Stomach (tissue), 9 donors: ENCODE results near the gene SEMA5A. TPM values are rescaled to one million over a fixed set of nuclear protein-coding genes. Genes with fewer than 3 reads are reported as not detected.
A peak's percentile ranks its signal among the peaks of the same experiment; 100 is the strongest.

Experiments
- DNase-seq, 2 donors: peaks; one replicate each; pipeline versions ENCODE4 v3.0.0 to v3.0.0-alpha.2; 2013 to 2019
- H3K27ac ChIP-seq, 5 donors: fragments of 200-600 bp in 4 of 5; sonication (generic) in 4 of 5; one replicate each; pipeline ENCODE4 v1.5.1; 2013 to 2019; ENCODE audit warnings: mild to moderate bottlenecking in 1 of 5, moderate library complexity in 1 of 5
- H3K27me3 ChIP-seq, 3 donors: fragments of 200-600 bp; sonication (generic); one replicate each; pipeline ENCODE4 v1.5.1; 2017 to 2019; ENCODE audit warnings: mixed run types in 1 of 3
- H3K36me3 ChIP-seq, 4 donors: fragments of 200-600 bp; sonication (generic); 1 replicate in 3 of 4; 2 replicates in 1 of 4; pipeline ENCODE4 v1.5.1; 2016 to 2019
- H3K4me1 ChIP-seq, 4 donors: fragments of 200-600 bp; sonication (generic); one replicate each; pipeline ENCODE4 v1.5.1; 2016 to 2019
- H3K4me3 ChIP-seq, 4 donors: fragments of 200-600 bp; sonication (generic) in 3 of 4; one replicate each; pipeline ENCODE4 v1.5.1; 2016 to 2019; ENCODE audit warnings: mild to moderate bottlenecking in 1 of 4
- H3K9me3 ChIP-seq, 4 donors: fragments of 200-600 bp; sonication (generic); one replicate each; pipeline ENCODE4 v1.5.1; 2016 to 2019
- EP300 ChIP-seq: sonication (generic); formaldehyde crosslinking; IDR thresholded peaks from one replicate; pipeline ENCODE4 v1.6.1; 2017; ENCODE audit warnings: antibody characterized with exemption
- POLR2A ChIP-seq, 4 donors: fragments of 450-650 bp; IDR thresholded peaks; one replicate each; pipeline ENCODE4 v1.6.1; 2016; ENCODE audit warnings: antibody characterized with exemption in 4 of 4, control low read depth in 2 of 4, mild to moderate bottlenecking in 1 of 4, moderate library complexity in 1 of 4
- POLR2AphosphoS5 ChIP-seq, 3 donors: sonication (generic); formaldehyde crosslinking; IDR thresholded peaks; one replicate each; pipeline ENCODE4 v1.6.1; 2016; ENCODE audit warnings: antibody characterized with exemption in 3 of 3
- WGBS, 5 donors: extraction: QIAGEN DNeasy Blood & Tissue Kit in 3 of 5; methylation state at CpG; one replicate each; pipeline versions ENCODE4 v1.1.5 to v1.1.7; 2013 to 2018; 5-methylcytosine and 5-hydroxymethylcytosine counted together
- intact Hi-C: fragments of 100-400 bp; cut with DNase I; formaldehyde crosslinking; loops from one replicate; pipeline ENCODE4 v1.15.1; 2023; ENCODE audit warnings: low total_unique reads
- polyA plus RNA-seq, 3 donors: library from polyadenylated mRNA; stranded (reverse); fragments of 200-250 nt; gene quantifications; one replicate each; pipeline ENCODE4 v1.2.3, GENCODE V29; 2013
- total RNA-seq, 5 donors: library from RNA; depleted of rRNA; stranded (reverse); fragments of >200 nt; gene quantifications; one replicate each; pipeline versions ENCODE4 v1.1.0 to v1.2.3, GENCODE V29; 2014 to 2016
- TF ChIP-seq, protein P1 (sequence below), 7 experiments: fragments of 450-650 bp in 4 of 7; fragments of 200-600 bp in 3 of 7; sonication (generic) in 3 of 7; IDR thresholded peaks; one replicate each; pipeline ENCODE4 v1.5.1; 2016 to 2019; ENCODE audit warnings: antibody characterized with exemption in 7 of 7, control low read depth in 2 of 7, mild to moderate bottlenecking in 1 of 7
- donor health status: healthy with polysubstance abuse.
- donor health status: Bipolar disorder and iron deficiency.
- donor health status: healthy.

SEMA5A gene
- total and polyA plus RNA-seq, 8 donors, result 0.62 to 26.4 (median 3.2) TPM

DNA sequence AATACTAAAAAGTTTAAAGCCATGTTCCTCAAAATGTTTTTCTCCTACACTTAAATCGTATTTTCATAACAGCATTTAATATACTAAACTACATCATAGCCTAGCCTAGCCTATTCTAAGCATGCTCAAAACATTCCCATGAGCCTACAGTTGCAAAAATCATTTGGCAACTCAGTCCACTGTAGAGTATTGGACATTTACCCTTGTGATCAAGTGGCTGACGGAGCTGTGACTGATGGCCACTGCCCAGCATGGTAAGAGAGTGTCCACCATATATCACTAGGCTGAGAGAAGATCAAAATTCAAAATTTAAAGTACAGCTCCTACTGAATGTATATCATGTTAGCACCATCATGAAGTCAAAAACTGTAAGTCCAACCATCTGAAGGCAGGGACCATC is 30.9 kb downstream of the SEMA5A start:
- TF ChIP-seq POLR2A (IDR thresholded peaks at IDR 0.05) (no peak), POLR2AphosphoS5 (IDR thresholded peaks at IDR 0.05) (no peak), EP300 (no peak)
- TF ChIP-seq, protein P1, sequence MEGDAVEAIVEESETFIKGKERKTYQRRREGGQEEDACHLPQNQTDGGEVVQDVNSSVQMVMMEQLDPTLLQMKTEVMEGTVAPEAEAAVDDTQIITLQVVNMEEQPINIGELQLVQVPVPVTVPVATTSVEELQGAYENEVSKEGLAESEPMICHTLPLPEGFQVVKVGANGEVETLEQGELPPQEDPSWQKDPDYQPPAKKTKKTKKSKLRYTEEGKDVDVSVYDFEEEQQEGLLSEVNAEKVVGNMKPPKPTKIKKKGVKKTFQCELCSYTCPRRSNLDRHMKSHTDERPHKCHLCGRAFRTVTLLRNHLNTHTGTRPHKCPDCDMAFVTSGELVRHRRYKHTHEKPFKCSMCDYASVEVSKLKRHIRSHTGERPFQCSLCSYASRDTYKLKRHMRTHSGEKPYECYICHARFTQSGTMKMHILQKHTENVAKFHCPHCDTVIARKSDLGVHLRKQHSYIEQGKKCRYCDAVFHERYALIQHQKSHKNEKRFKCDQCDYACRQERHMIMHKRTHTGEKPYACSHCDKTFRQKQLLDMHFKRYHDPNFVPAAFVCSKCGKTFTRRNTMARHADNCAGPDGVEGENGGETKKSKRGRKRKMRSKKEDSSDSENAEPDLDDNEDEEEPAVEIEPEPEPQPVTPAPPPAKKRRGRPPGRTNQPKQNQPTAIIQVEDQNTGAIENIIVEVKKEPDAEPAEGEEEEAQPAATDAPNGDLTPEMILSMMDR (IDR thresholded peaks at IDR 0.05), result no peak
- Histone ChIP-seq H3K36me3 (no peaks in the 10 kb centered on the region), H3K4me1 (no peaks in the 10 kb centered on the region), H3K9me3 (no peaks in the 10 kb centered on the region), H3K4me3 (no peak overlapping the region), H3K27ac (no peak overlapping the region), H3K27me3 (no peaks in the 10 kb centered on the region)
- intact Hi-C loops, result no loop called here
- WGBS, 5 donors, result 72 to 81% (median 78%) methylated on average over 2 of the region's 2 CpGs
- DNase-seq, result no peak

DNA sequence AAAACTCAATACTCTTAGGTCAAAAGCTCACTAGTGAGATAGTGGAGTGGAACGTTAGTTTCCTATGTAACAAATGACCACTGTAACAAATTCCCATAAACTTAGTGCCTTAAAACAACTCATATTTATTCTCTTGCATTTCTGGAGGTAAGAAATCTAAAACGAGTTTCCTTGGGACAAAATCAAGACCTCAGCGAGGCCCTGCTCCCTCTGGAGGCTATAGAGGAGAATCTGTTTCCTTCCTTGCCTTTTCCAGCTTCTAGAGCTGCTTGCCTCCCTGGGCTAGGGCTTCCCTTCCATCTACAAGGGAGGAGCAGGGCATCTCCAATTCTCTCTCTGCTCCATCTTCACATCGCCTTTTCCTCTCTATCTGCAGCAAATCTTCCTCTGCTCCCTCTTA is 32.0 kb downstream of the SEMA5A start:
- no peaks in the 10 kb centered on the region for H3K27me3 ChIP-seq
- no peaks in the 10 kb centered on the region for H3K9me3 ChIP-seq
- no peaks in the 10 kb centered on the region for H3K4me1 ChIP-seq
- WGBS, 5 donors, result 42 to 55% (median 49%) methylated on average over 4 of the region's 4 CpGs
- TF ChIP-seq EP300, result no peak
- TF ChIP-seq POLR2AphosphoS5 (IDR thresholded peaks at IDR 0.05), result no peak
- TF ChIP-seq, protein P1 (IDR thresholded peaks at IDR 0.05), result no peak
- TF ChIP-seq POLR2A (IDR thresholded peaks at IDR 0.05), result no peak
- peak in 1 of 2 donors; percentile 26 for DNase-seq
- no peak overlapping the region for H3K4me3 ChIP-seq
- intact Hi-C loops, result no loop called here
- no peaks in the 10 kb centered on the region for H3K36me3 ChIP-seq
- H3K27ac ChIP-seq, result no peak overlapping the region

DNA sequence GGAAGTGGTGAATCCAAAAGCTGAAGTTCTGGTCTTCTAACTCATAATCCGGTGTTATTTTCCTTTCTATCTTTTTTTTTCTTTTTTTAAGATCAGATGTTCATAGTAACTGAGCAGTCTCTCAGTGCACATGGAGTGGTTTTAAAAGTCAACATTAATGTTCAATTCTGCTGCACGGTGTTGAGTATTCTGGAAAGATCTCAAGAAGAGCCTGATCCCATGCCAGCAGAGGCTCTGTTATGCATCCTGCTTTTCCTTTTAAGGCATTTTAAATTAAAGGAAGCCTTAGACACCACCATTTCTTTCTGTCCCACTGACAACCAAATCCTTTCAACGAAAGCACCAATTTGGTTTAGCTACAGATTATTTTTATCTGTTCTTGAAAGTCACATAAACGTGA is 33.4 kb downstream of the SEMA5A start:
- H3K4me1 ChIP-seq, result no peaks in the 10 kb centered on the region
- intact Hi-C loops, result no loop called here
- no peaks in the 10 kb centered on the region for H3K9me3 ChIP-seq
- H3K27ac ChIP-seq, result no peak overlapping the region
- WGBS, 5 donors, result 32 to 47% (median 45%) methylated on average over 4 of the region's 4 CpGs
- H3K36me3 ChIP-seq, result no peaks in the 10 kb centered on the region
- H3K4me3 ChIP-seq, result no peak overlapping the region
- H3K27me3 ChIP-seq, result no peaks in the 10 kb centered on the region
- TF ChIP-seq, protein P1 (IDR thresholded peaks at IDR 0.05), result no peak
- TF ChIP-seq POLR2A (IDR thresholded peaks at IDR 0.05) (no peak), EP300 (no peak), POLR2AphosphoS5 (IDR thresholded peaks at IDR 0.05) (no peak)
- DNase-seq, result peak in 1 of 2 donors; percentile 65

DNA sequence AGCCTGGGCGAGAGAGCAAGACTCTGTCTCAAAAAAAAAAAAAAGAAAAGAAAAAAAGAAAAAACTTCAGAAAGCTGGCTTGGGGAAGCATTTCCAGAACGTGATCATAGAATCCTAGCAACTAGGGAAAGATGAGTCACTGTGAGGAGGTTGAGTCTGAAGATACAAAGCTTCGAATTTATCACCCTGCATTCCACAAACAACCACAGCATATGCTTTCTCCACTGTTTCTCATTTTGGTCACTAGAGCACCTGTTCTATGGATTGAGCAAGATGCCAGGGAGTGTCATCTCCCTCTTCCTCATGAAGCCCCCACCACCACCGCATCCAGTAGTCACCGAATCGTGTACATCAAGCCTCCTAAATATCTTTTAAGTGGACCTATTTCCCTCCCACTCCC is 37.9 kb downstream of the SEMA5A start:
- Histone ChIP-seq H3K27me3 (no peaks in the 10 kb centered on the region), H3K4me3 (no peak overlapping the region), H3K9me3 (no peaks in the 10 kb centered on the region), H3K4me1 (no peaks in the 10 kb centered on the region), H3K36me3 (no peaks in the 10 kb centered on the region), H3K27ac (no peak overlapping the region)
- whole genome bisulfite sequencing, 5 donors, result 72 to 85% (median 77%) methylated on average over 6 of the region's 6 CpGs
- intact Hi-C loops, result no loop called here
- no peak for DNase-seq
- TF ChIP-seq, protein P1 (IDR thresholded peaks at IDR 0.05), result no peak
- TF ChIP-seq POLR2AphosphoS5 (IDR thresholded peaks at IDR 0.05) (no peak), POLR2A (IDR thresholded peaks at IDR 0.05) (no peak), EP300 (no peak)
